Transverse colon (tissue), 4 donors: ENCODE results near the gene VEGFC.

Experiments
- POLR2AphosphoS5 ChIP-seq, 3 donors: sonication (generic); formaldehyde crosslinking; IDR thresholded peaks; one replicate each; pipeline ENCODE4 v1.6.1; 2016; ENCODE audit warnings: antibody characterized with exemption in 3 of 3
- TF ChIP-seq, protein P1 (sequence below), 5 experiments: fragments of 200-600 bp in 3 of 5; fragments of 450-650 bp in 2 of 5; sonication (generic) in 3 of 5; IDR thresholded peaks; 1 replicate in 2 of 5; 2 replicates in 3 of 5; pipeline ENCODE4 v1.5.1; 2016 to 2017; ENCODE audit warnings: antibody characterized with exemption in 5 of 5, inconsistent platforms in 3 of 5, mild to moderate bottlenecking in 2 of 5, moderate library complexity in 1 of 5

DNA sequence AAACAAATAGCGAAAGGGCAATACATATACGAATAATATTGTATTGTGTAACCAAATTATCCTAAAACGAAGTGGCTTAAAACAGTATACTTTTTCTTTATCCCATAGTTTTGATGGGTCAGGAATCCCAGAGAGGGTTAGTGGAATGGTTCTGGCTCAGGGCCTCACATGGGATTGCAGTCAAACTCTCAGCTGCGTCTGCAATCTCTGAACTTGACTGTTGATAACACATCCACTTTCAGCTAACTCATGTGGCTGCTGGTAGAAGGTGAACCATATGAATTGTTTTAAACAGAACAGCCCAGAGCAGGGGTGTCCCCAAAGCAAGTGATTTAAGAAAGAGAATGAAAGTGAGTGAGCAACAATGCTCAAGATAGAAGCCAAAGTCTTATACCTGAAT lies 127.8 kb downstream of the VEGFC start:
- TF ChIP-seq, protein P1, sequence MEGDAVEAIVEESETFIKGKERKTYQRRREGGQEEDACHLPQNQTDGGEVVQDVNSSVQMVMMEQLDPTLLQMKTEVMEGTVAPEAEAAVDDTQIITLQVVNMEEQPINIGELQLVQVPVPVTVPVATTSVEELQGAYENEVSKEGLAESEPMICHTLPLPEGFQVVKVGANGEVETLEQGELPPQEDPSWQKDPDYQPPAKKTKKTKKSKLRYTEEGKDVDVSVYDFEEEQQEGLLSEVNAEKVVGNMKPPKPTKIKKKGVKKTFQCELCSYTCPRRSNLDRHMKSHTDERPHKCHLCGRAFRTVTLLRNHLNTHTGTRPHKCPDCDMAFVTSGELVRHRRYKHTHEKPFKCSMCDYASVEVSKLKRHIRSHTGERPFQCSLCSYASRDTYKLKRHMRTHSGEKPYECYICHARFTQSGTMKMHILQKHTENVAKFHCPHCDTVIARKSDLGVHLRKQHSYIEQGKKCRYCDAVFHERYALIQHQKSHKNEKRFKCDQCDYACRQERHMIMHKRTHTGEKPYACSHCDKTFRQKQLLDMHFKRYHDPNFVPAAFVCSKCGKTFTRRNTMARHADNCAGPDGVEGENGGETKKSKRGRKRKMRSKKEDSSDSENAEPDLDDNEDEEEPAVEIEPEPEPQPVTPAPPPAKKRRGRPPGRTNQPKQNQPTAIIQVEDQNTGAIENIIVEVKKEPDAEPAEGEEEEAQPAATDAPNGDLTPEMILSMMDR (IDR thresholded peaks at IDR 0.05), result no peak
- TF ChIP-seq POLR2AphosphoS5 (IDR thresholded peaks at IDR 0.05), result no peak
